Activated T-helper 17 cell treated with anti-CD3 and anti-CD28 coated beads, Interleukin-2, amount 50 U/mL, for 72 hours (primary cell): ENCODE measurements around the gene DGAT2. TPM values are rescaled to one million over a fixed set of nuclear protein-coding genes. Genes with fewer than 3 reads are reported as not detected.

Source experiments
- ATAC-seq: fragments of 150-1000 bp; cut with Tn5 transposase; replicated peaks from 2 replicates; pipeline ENCODE4 v1.10.0; 2021; ENCODE audit warnings: mild to moderate bottlenecking, moderate library complexity
- H3K27ac Mint-ChIP-seq: one replicate; pipeline ENCODE4 v1.8.0; 2022; ENCODE audit warnings: mixed read lengths
- H3K27me3 Mint-ChIP-seq: one replicate; pipeline ENCODE4 v1.8.0; 2022; ENCODE audit warnings: mixed read lengths
- H3K36me3 Mint-ChIP-seq: one replicate; pipeline ENCODE4 v1.8.0; 2022; ENCODE audit warnings: low read depth, mild to moderate bottlenecking, mixed read lengths
- H3K4me1 Mint-ChIP-seq: one replicate; pipeline ENCODE4 v1.8.0; 2022; ENCODE audit warnings: mixed read lengths
- H3K4me3 Mint-ChIP-seq: one replicate; pipeline ENCODE4 v1.8.0; 2022; ENCODE audit warnings: mild to moderate bottlenecking, mixed read lengths
- H3K9me3 Mint-ChIP-seq: one replicate; pipeline ENCODE4 v1.8.0; 2022; ENCODE audit warnings: mixed read lengths
- total RNA-seq, 2 donors: library from RNA; stranded (reverse); gene quantifications; one replicate each; pipeline ENCODE4 v1.2.3, GENCODE V29; 2022

The DGAT2 gene
- total RNA-seq, 2 donors from 2014 or later: 2.4 to 2.8 TPM

DNA sequence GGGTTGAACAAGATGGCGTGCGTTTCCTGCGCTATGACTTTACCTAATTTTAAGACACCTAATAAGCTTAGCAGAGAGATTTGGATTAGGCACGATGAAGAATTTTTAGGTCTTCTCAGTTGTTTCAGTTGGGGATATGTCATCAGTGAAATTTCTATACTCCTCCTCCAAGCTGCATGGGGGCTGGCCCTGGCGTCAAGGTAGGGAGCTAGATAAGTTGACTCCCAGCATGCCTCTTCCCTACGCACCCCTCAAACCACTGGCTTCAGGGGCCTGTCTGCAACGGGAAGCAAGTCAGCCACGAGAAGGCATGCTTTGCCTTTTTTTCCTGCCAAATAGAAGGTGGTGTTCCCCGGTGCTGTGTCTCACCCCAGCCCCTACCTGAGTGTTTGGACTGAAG, 13.3 kb downstream of the DGAT2 start:
- no peaks in the 10 kb centered on the region for H3K9me3 Mint-ChIP-seq
- H3K27ac Mint-ChIP-seq: no peak overlapping the region
- ATAC-seq: no peak
- no peaks in the 10 kb centered on the region for H3K36me3 Mint-ChIP-seq
- H3K4me1 Mint-ChIP-seq: peaks cover 8% of the 10 kb centered on the region
- H3K27me3 Mint-ChIP-seq: no peaks in the 10 kb centered on the region
- H3K4me3 Mint-ChIP-seq: no peak overlapping the region

- peaks cover 6% of the 10 kb centered on the region for H3K4me1 Mint-ChIP-seq
- H3K9me3 Mint-ChIP-seq: no peaks in the 10 kb centered on the region
- no peak overlapping the region for H3K27ac Mint-ChIP-seq
- H3K4me3 Mint-ChIP-seq: no peak overlapping the region
- H3K27me3 Mint-ChIP-seq: no peaks in the 10 kb centered on the region
- no peak for ATAC-seq
- H3K36me3 Mint-ChIP-seq: no peaks in the 10 kb centered on the region
Measured at GRCh38 chr11:75782540-75783263, 14.1 kb downstream of the DGAT2 start.

GRCh38 chr11:75783416-75784084, 15.0 kb downstream of the DGAT2 start:
- no peak overlapping the region for H3K4me3 Mint-ChIP-seq
- H3K27ac Mint-ChIP-seq: no peak overlapping the region

GRCh38 chr11:75784085-75784478, 15.5 kb downstream of the DGAT2 start:
- H3K4me3 Mint-ChIP-seq: no peak overlapping the region
- no peaks in the 10 kb centered on the region for H3K36me3 Mint-ChIP-seq
- H3K27ac Mint-ChIP-seq: no peak overlapping the region
- H3K27me3 Mint-ChIP-seq: no peaks in the 10 kb centered on the region
- H3K4me1 Mint-ChIP-seq: no peaks in the 10 kb centered on the region
- ATAC-seq: no peak
- no peaks in the 10 kb centered on the region for H3K9me3 Mint-ChIP-seq

More at GRCh38 chr11:75783416-75784084, 15.0 kb downstream of the DGAT2 start:
- Mint-ChIP-seq H3K36me3 (no peaks in the 10 kb centered on the region), H3K27me3 (no peaks in the 10 kb centered on the region), H3K4me1 (no peaks in the 10 kb centered on the region), H3K9me3 (no peaks in the 10 kb centered on the region)
- ATAC-seq: no peak

DNA sequence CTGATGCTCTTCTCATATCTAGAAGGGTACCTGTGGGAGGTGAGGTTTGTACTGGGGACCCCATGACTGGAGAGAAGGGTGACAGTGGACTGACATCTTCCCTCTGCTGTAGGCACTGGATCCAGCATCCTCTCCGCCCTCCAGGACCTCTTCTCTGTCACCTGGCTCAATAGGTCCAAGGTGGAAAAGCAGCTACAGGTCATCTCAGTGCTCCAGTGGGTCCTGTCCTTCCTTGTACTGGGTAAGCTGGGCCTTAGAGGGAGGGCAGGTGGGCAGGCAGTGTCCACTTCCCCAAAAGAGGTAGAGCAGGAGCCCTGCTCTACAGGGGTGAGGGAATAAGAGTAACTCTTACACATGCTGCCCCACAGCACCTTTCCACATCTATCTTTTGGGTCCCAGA, 15.9 kb downstream of the DGAT2 start:
- no peaks in the 10 kb centered on the region for H3K9me3 Mint-ChIP-seq
- ATAC-seq: no peak
- no peak overlapping the region for H3K27ac Mint-ChIP-seq
- no peaks in the 10 kb centered on the region for H3K4me1 Mint-ChIP-seq
- H3K4me3 Mint-ChIP-seq: no peak overlapping the region
- no peaks in the 10 kb centered on the region for H3K36me3 Mint-ChIP-seq
- no peaks in the 10 kb centered on the region for H3K27me3 Mint-ChIP-seq

- no peak for ATAC-seq
- H3K27me3 Mint-ChIP-seq: no peaks in the 10 kb centered on the region
- H3K9me3 Mint-ChIP-seq: no peaks in the 10 kb centered on the region
- no peak overlapping the region for H3K27ac Mint-ChIP-seq
- H3K4me3 Mint-ChIP-seq: no peak overlapping the region
- H3K36me3 Mint-ChIP-seq: no peaks in the 10 kb centered on the region
- H3K4me1 Mint-ChIP-seq: no peaks in the 10 kb centered on the region
Measured at GRCh38 chr11:75785187-75785586, 16.6 kb downstream of the DGAT2 start.

DNA sequence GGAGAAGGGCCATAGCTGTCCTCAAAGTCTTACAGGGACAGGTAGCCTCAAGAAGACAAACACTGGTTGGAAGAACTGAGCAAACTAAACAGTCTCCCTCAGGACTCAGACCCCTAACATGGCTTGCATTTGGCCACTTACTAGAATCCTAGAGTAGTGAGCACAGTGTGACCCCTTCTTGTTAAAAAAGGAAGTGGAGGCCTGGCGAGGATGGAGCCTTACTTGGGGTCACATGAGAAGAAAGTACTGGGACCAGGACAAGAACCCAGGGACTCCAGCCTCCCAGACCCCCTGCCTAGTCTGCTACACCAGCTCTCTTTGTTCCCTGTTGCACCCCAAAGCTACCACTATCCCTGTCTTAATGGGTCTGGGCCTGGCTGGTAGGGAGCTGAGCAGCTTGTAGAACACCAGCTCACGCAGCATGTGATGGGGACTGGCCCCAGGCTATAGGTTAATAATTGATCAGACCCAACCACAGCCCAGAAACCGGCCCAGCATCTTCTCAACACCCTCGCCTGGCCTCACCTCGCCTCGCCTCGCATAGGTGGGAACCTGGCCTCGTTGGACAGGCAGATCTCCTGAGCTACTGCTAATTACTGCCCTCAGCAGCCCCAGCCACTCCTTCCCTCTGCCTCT, 17.6 kb downstream of the DGAT2 start:
- no peak for ATAC-seq
- Mint-ChIP-seq H3K27ac (peak overlapping the region; percentile 28), H3K4me1 (no peaks in the 10 kb centered on the region), H3K9me3 (no peaks in the 10 kb centered on the region), H3K27me3 (no peaks in the 10 kb centered on the region), H3K36me3 (no peaks in the 10 kb centered on the region), H3K4me3 (no peak overlapping the region)

DNA sequence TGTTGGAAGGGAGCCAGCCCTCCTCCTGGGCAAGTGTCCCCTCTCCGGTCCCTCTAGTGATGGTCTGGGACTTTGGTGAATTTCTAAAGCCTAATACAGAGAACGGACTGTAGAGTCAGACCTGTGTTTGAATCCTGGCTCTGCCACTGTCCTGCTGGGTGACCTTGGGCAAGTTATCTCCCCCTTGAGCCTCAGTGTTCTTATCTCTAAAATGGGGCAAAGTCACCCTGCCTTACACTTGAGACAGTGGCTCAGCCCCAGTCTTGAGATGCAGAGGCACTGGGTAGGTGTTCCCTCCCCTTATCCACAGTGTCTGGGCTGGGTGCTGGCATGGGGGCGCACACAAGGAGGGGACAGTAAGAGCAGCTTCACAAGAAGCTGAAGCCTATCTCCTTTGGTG, 20.9 kb downstream of the DGAT2 start:
- Mint-ChIP-seq H3K27ac (no peak overlapping the region), H3K4me1 (no peaks in the 10 kb centered on the region), H3K36me3 (no peaks in the 10 kb centered on the region), H3K4me3 (no peak overlapping the region), H3K27me3 (no peaks in the 10 kb centered on the region), H3K9me3 (no peaks in the 10 kb centered on the region)
- ATAC-seq: no peak

GRCh38 chr11:75790986-75791385, 22.4 kb downstream of the DGAT2 start:
- Mint-ChIP-seq H3K4me3 (no peak overlapping the region), H3K9me3 (no peaks in the 10 kb centered on the region), H3K27me3 (no peaks in the 10 kb centered on the region), H3K36me3 (no peaks in the 10 kb centered on the region), H3K27ac (no peak overlapping the region), H3K4me1 (no peaks in the 10 kb centered on the region)
- no peak for ATAC-seq

DNA sequence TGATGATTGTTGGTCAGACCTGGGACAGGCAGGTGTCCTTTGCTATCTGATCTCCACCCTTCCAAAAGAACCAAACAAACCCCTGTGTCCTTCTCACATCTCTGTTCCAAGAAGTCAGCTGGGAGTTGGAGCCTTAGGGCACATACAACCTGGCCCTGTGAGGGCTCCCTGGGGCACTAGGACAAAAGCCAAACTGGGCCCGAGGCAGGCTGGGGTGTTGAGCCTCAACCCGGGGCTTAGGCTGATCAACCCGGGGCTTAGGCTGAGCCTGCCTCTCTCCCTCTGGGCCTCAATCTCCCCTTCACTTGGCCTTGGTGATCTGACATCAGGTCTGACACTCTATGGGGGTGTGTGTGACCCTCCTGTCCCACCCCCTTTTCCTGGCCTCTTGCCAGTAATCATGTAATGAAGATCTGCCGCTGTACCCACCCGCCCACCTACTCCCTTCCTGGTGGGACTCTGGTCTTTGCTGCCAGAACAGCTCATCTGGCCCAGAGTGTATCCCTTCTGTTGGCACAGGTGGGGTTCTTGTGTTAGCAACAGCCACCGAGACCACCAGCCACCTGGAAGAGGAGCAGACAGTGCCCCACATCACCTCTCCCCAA, 23.7 kb downstream of the DGAT2 start:
- ATAC-seq: no peak
- Mint-ChIP-seq H3K27ac (no peak overlapping the region), H3K4me1 (no peaks in the 10 kb centered on the region), H3K4me3 (no peak overlapping the region), H3K27me3 (no peaks in the 10 kb centered on the region), H3K9me3 (no peaks in the 10 kb centered on the region), H3K36me3 (no peaks in the 10 kb centered on the region)

- Mint-ChIP-seq H3K36me3 (no peaks in the 10 kb centered on the region), H3K27me3 (no peaks in the 10 kb centered on the region), H3K4me1 (no peaks in the 10 kb centered on the region), H3K4me3 (no peak overlapping the region), H3K9me3 (no peaks in the 10 kb centered on the region), H3K27ac (no peak overlapping the region)
- no peak for ATAC-seq
Measured at GRCh38 chr11:75792997-75793800, 24.6 kb downstream of the DGAT2 start.

GRCh38 chr11:75793966-75794365, 25.4 kb downstream of the DGAT2 start:
- Mint-ChIP-seq H3K36me3 (no peaks in the 10 kb centered on the region), H3K27me3 (no peaks in the 10 kb centered on the region), H3K9me3 (no peaks in the 10 kb centered on the region), H3K4me3 (no peak overlapping the region), H3K27ac (no peak overlapping the region), H3K4me1 (no peaks in the 10 kb centered on the region)
- ATAC-seq: no peak

GRCh38 chr11:75795276-75796090, 26.9 kb downstream of the DGAT2 start:
- no peaks in the 10 kb centered on the region for H3K27me3 Mint-ChIP-seq

GRCh38 chr11:75796091-75796435, 27.5 kb downstream of the DGAT2 start:
- Mint-ChIP-seq H3K27me3 (no peaks in the 10 kb centered on the region), H3K36me3 (no peaks in the 10 kb centered on the region), H3K27ac (no peak overlapping the region), H3K4me1 (no peaks in the 10 kb centered on the region), H3K9me3 (no peaks in the 10 kb centered on the region), H3K4me3 (no peak overlapping the region)
- ATAC-seq: no peak

More at GRCh38 chr11:75795276-75796090, 26.9 kb downstream of the DGAT2 start:
- Mint-ChIP-seq H3K27ac (no peak overlapping the region), H3K4me3 (no peak overlapping the region), H3K36me3 (no peaks in the 10 kb centered on the region), H3K4me1 (no peaks in the 10 kb centered on the region), H3K9me3 (no peaks in the 10 kb centered on the region)
- no peak for ATAC-seq
